GM12892 (cell line): ENCODE measurements around the gene LGALSL.

ENCODE experiments used
- POLR2A ChIP-seq: IDR thresholded peaks from 2 replicates; pipeline ENCODE4 v1.6.1; 2011; ENCODE audit warnings: low read depth, low read length, control low read depth
- POLR2AphosphoS5 ChIP-seq: IDR thresholded peaks from 2 replicates; pipeline ENCODE4 v1.6.1; 2011; ENCODE audit warnings: low read depth, low read length, control low read depth
- TAF1 ChIP-seq: IDR thresholded peaks from 2 replicates; pipeline ENCODE4 v1.6.1; 2011; ENCODE audit warnings: low read depth, mild to moderate bottlenecking, control low read depth, low read length, borderline replicate concordance

DNA sequence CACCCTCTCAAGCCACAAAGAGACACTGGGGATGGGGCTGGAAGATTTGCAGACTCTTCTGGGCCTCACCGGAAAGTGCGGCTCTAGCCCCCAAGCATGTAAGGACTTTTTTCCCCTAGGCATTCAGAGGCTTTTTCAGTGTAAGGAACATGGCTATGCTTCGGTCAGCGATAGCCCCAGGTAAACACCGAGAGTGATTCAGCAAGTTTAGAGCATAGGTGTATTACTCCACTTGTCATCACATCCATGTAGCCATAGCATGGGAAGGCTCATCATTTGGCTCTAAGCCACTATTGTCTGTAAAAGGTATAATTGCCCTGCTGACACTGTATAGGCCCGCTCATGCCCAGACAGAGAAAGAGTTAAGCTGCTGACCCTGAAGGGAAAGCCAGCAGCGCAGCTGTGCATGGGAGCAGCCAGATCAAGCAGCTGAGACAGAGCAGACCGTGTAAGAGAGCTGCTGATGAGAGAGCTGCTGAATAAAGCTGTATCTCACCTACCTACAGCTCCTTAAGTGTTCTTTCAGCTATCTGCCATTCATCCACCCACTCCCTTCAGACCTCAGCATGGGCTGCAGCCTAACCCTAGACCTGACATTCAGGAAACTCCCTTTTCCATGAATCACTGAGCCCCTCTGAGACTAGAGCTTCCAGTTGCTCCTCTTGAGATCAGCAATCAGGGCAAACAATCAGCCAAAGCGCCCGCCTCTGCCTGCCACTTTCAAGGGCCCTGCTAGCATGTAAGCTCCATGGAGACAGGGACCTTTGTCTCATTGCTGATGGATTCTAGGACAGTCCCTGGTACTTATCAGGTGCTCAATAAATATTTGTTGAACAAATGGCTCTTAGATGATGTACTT lies 25.5 kb downstream of the LGALSL start:
- TF ChIP-seq POLR2A = no peak
- TF ChIP-seq POLR2AphosphoS5 = no peak
- no peak for TF ChIP-seq TAF1
